Erythroblast (primary cell): ENCODE data around the gene ALKBH1.

ENCODE experiments used
- GATA1 ChIP-seq: IDR thresholded peaks from 2 replicates; pipeline ENCODE4 v1.6.1; 2011; ENCODE audit warnings: low read depth, mild to moderate bottlenecking, control low read depth, low read length, moderate library complexity
- POLR2A ChIP-seq: IDR thresholded peaks from 2 replicates; pipeline ENCODE4 v1.6.1; 2011; ENCODE audit warnings: mild to moderate bottlenecking, low read length

DNA sequence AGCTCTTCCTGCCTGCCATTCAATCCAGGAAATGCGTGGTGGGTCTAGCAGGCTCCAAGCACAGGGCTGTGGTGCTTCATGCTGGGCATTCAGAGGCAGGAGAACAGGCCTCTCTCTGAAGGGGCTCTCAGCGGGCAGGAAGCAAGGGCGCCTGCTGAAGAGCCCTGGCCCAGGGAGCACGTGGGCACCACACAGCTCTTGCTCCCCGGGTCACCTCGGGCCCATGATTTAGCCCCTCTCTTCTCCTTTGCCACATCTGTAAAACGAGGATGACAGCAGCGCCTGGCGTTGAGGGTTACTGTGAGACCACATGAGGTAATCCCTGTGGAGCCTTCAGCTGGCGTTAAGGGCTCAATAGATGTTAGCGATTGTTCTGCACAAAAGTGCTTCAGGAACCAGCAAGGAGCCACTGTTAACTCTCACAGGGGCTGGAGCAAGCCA, 53.8 kb downstream of the ALKBH1 start:
- TF ChIP-seq POLR2A (no peak), GATA1 (no peak)
